SU-DHL-6 (cell line): ENCODE data around the gene LEFTY1.

Experiments used
- H2AFZ ChIP-seq: fragments of 200-600 bp; sonication (generic); 2 replicates; pipeline ENCODE4 v1.6.1; 2014; ENCODE audit warnings: low read depth, mild to moderate bottlenecking, moderate library complexity, mixed read lengths, antibody characterized with exemption, low read length; ENCODE audit not compliant: severe bottlenecking
- H3F3A ChIP-seq: fragments of 200-600 bp; shearing (Covaris generic); 2 replicates; pipeline ENCODE4 v1.6.0; 2016; ENCODE audit warnings: antibody characterized with exemption, mild to moderate bottlenecking; ENCODE audit not compliant: insufficient read depth
- H3K27ac ChIP-seq: fragments of 200-600 bp; sonication (generic); 2 replicates; pipeline ENCODE4 v1.5.1; 2016; ENCODE audit warnings: low read depth, mild to moderate bottlenecking, low read length, moderate library complexity, mixed read lengths
- H3K27me3 ChIP-seq: fragments of 200-600 bp; sonication (generic), shearing (Covaris generic); 2 replicates; pipeline ENCODE4 v1.6.0; 2014; ENCODE audit warnings: mild to moderate bottlenecking, low read length
- H3K36me3 ChIP-seq: fragments of 200-600 bp; sonication (generic); 2 replicates; pipeline ENCODE4 v1.6.1; 2014; ENCODE audit warnings: mild to moderate bottlenecking, low read length, mixed read lengths
- H3K4me2 ChIP-seq: fragments of 300-600, 200-600 bp; shearing (Covaris generic), sonication (generic); 2 replicates; pipeline ENCODE4 v1.6.0; 2014; ENCODE audit warnings: low read length, low read depth, mild to moderate bottlenecking; ENCODE audit not compliant: poor library complexity, severe bottlenecking
- H3K4me3 ChIP-seq: fragments of 200-600 bp; sonication (generic); 2 replicates; pipeline ENCODE4 v1.5.1; 2014; ENCODE audit warnings: antibody characterized with exemption, low read length, mild to moderate bottlenecking, mixed read lengths; ENCODE audit not compliant: insufficient read depth, poor library complexity, severe bottlenecking
- H3K79me2 ChIP-seq: fragments of 200-600 bp; sonication (generic); 2 replicates; pipeline ENCODE4 v1.6.1; 2014; ENCODE audit warnings: mild to moderate bottlenecking, low read length, moderate library complexity; ENCODE audit not compliant: insufficient read depth
- H3K9ac ChIP-seq: fragments of 200-600 bp; sonication (generic); 2 replicates; pipeline ENCODE4 v1.7.0; 2014; ENCODE audit warnings: mild to moderate bottlenecking, low read length
- H3K9me2 ChIP-seq: fragments of 200-600 bp; sonication (generic); replicated peaks from 2 replicates; pipeline ENCODE4 v1.6.1; 2014; ENCODE audit warnings: low read length; ENCODE audit not compliant: insufficient read depth
- H3K9me3 ChIP-seq: fragments of 200-600 bp; sonication (generic); 2 replicates; pipeline ENCODE4 v1.6.1; 2014; ENCODE audit warnings: low read length, mixed read lengths; ENCODE audit not compliant: insufficient read depth
- H4K20me1 ChIP-seq: fragments of 200-600 bp; sonication (generic); 2 replicates; pipeline ENCODE4 v1.6.1; 2014; ENCODE audit warnings: low read depth, mild to moderate bottlenecking, antibody characterized with exemption, low read length, moderate library complexity, mixed read lengths
- CTCF ChIP-seq: fragments of 200-600 bp; sonication (generic); IDR thresholded peaks from one replicate; pipeline ENCODE4 v1.5.1; 2017; ENCODE audit warnings: antibody characterized with exemption, mild to moderate bottlenecking, low read length, moderate library complexity; ENCODE audit not compliant: insufficient read depth, poor library complexity, severe bottlenecking
- EZH2phosphoT487 ChIP-seq: fragments of 200-600 bp; sonication (generic), shearing (Covaris generic); conservative IDR thresholded peaks from 2 replicates; pipeline ENCODE4 v1.6.1; 2018; ENCODE audit warnings: mild to moderate bottlenecking, antibody characterized with exemption, low read length, moderate library complexity, mixed read lengths

Gene LEFTY1

GRCh38 chr1:225875044-225875815 lies 13.7 kb downstream of the LEFTY1 start:
- Histone ChIP-seq H3F3A (no peaks in the 10 kb centered on the region), H3K27me3 (no peaks in the 10 kb centered on the region), H3K27ac (no peak overlapping the region), H3K4me3 (no peak overlapping the region), H3K36me3 (no peaks in the 10 kb centered on the region), H3K9me3 (no peaks in the 10 kb centered on the region), H4K20me1 (no peaks in the 10 kb centered on the region), H3K9me2 (no peaks in the 10 kb centered on the region), H3K79me2 (no peaks in the 10 kb centered on the region), H2AFZ (no peak overlapping the region), H3K9ac (no peak overlapping the region), H3K4me2 (no peak overlapping the region)
- TF ChIP-seq CTCF (no peak), EZH2phosphoT487 (no peak)

- Histone ChIP-seq H3F3A (no peaks in the 10 kb centered on the region), H3K36me3 (no peaks in the 10 kb centered on the region), H3K79me2 (no peaks in the 10 kb centered on the region), H3K9me2 (no peaks in the 10 kb centered on the region), H3K9ac (no peak overlapping the region), H3K9me3 (no peaks in the 10 kb centered on the region), H3K4me2 (no peak overlapping the region), H3K4me3 (no peak overlapping the region), H3K27ac (no peak overlapping the region), H3K27me3 (no peaks in the 10 kb centered on the region), H2AFZ (no peak overlapping the region), H4K20me1 (no peaks in the 10 kb centered on the region)
- no peak for TF ChIP-seq EZH2phosphoT487
Observed at GRCh38 chr1:225874431-225874830, 14.5 kb downstream of the LEFTY1 start.

- TF ChIP-seq CTCF, result no peak
- no peak for TF ChIP-seq EZH2phosphoT487
- Histone ChIP-seq H3K9me2 (no peaks in the 10 kb centered on the region), H3F3A (no peaks in the 10 kb centered on the region), H3K27ac (no peak overlapping the region), H4K20me1 (no peaks in the 10 kb centered on the region), H3K9ac (no peak overlapping the region), H3K27me3 (no peaks in the 10 kb centered on the region), H3K4me2 (no peak overlapping the region), H3K9me3 (no peaks in the 10 kb centered on the region), H3K36me3 (no peaks in the 10 kb centered on the region), H3K4me3 (no peak overlapping the region), H3K79me2 (no peaks in the 10 kb centered on the region), H2AFZ (no peak overlapping the region)
Observed at GRCh38 chr1:225873281-225873850, 15.6 kb downstream of the LEFTY1 start.

- Histone ChIP-seq H3K9me3 (no peaks in the 10 kb centered on the region), H3K9me2 (no peaks in the 10 kb centered on the region), H3K4me3 (no peak overlapping the region), H3F3A (no peaks in the 10 kb centered on the region), H3K27me3 (no peaks in the 10 kb centered on the region), H3K79me2 (no peaks in the 10 kb centered on the region), H2AFZ (no peak overlapping the region), H3K9ac (no peak overlapping the region), H3K27ac (no peak overlapping the region), H3K4me2 (no peak overlapping the region), H3K36me3 (no peaks in the 10 kb centered on the region), H4K20me1 (no peaks in the 10 kb centered on the region)
- no peak for TF ChIP-seq CTCF
- no peak for TF ChIP-seq EZH2phosphoT487
Observed at GRCh38 chr1:225872075-225872430, 16.9 kb downstream of the LEFTY1 start.
